CD1c-positive myeloid dendritic cell (primary cell): ENCODE results near the gene DRICH1.
A peak's percentile ranks its signal among the peaks of the same experiment; 100 is the strongest.
"Not testable (repeated sequence)": the region's sequence is repeated elsewhere in the genome, so short reads cannot be mapped to it uniquely, and the experiment has no call there.

Experiments
- DNase-seq: peaks from one replicate; pipeline ENCODE4 v3.0.0-alpha.2; 2016; ENCODE audit errors: extremely low spot score

Gene DRICH1, protein sequence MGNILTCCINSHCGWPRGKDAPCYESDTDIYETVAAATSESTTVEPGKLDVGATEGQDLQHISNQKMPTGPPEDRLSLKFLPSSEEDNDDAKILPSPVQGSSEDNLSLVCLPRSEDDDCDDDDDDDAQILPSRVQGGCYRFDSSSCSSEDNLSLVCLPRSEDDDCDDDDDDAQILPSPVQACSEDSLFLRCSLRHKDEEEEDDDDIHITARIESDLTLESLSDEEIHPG

DNA sequence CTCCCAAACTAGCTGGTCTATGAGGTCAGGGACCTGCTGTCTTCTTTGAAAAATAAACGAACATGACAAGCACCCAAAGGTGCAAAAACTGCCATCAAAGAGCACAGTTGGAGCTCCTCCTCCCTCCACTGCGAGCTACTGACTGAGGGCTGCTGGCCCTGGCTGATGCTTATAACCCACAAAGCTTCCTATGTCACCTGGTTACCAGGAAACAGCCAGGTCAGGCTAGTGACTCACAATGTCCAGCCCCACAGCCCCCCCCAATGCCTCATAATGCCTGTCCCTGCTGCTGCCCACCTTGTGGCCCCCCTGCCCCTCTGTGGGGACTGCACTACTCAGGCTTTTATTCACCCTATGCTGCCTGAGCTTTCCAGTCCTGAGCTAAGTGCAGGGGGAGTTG, at the start of gene DRICH1:
Gene DRICH1, minus strand, starts transcription at position 144 of the 400 bp plus-strand sequence. CDS start 298 bp downstream, outside the sequence.
- DNase-seq: no peak

DNA sequence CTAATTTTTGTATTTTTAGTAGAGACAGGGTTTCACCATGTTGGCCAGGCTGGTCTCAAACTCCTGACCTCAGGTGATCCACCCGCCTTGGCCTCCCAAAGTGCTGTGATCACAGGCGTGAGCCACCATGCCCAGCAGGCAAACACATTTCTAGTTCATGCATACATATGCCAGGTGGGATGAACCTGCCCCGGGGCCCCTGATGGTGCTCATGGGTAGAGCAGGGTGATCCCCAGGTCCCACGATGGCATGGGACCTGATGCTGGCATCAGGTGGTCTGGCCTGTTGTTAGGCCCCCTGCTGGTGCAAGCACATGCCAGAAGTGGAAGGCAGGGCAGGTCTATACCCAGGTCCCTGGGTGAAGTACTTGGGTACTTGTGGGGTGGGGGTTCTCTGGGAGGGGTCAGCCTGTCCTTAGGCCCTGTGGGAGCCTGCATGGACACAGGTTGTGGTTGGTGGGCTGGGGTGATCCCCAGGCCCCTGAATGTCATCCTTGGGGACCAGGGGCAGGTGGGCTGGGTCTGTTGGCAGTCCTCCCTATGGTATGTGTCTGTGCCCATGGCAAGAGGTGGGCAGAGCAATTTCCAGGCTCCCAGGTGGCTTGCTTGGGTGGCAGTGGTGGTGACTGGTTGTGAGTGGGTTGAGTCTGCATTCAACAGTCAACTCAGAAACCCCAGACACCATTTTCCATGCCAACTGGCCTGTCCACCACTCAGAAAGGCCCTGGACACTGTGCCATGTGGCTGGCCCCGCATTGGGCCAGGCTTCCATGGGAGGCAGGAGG, 49.1 kb upstream of the DRICH1 start:
- no peak for DNase-seq

DNA sequence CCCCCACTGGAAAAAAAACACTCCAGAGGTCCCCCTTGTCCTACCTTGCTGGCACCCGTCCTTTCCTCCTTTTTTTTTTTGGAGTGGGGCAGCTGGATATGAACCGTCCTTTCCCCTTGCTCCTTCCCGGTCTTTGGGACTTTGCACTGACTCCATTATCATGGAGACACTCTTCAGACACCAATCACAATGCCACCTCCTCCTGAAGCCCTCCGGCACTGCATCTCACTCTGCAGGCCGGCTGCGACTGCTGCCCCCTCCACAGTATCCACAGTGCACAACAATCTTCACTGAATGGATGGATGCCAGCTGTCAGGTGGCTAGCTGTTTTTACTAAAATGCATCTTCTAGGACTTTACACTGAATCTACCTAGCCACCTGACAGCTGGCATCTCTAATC, 46.0 kb upstream of the DRICH1 start:
- DNase-seq: no peak

DNA sequence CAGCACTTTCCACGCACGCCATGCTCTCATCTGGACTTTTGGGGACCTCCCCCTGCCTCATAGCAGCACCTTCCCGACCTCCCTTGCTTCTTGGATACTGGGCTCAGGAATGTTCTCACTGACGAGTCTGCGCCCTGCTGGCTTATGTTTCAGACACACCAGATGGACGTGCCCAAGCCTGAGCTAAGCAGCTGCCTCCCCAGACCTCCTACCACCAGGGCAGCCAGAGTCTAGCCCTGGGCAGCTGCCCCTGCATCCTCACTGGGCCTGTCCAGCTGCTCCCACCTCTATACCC, 45.5 kb upstream of the DRICH1 start:
- no peak for DNase-seq

DNA sequence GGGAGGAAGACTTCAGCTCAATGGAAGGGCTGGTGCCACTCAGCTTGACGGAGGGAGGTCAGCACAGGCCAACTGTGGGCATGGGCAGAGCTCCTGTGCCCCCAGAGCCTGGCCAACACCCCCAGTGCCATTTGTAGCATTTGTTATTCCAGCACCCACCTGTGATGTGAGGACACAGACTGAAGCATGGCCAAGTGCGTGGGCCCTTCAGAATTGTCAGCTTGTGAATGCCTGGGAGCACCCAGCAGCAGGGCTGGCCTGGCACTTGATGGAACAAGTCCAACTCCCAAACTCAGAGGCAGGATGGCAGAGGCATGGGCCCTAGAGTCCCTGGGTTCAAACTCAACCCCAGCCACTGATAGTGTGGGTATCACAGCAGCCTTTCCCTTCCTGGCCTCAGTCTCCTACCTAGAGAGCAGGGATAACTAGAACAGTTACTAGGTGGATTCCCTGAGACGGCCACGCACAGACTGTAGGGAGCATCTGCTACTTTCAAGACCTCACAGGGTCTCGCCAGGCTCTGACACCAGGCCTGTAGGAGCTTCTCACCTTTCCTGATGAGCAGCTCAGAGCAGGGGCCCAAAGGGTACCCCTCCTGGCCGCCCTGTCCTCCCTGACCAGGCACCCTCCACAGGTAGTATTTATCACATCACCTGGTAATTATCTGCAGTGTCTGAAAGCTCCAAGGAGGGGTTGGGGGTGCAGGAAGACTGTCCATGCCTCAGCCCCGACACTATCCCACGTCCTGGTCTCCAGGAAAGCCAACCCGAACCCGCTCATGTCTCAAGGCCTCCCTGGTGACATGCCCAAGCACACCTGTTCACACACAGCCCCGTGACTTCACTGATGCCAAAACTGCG, 45.0 kb upstream of the DRICH1 start:
- DNase-seq: not testable (repeated sequence)

DNA sequence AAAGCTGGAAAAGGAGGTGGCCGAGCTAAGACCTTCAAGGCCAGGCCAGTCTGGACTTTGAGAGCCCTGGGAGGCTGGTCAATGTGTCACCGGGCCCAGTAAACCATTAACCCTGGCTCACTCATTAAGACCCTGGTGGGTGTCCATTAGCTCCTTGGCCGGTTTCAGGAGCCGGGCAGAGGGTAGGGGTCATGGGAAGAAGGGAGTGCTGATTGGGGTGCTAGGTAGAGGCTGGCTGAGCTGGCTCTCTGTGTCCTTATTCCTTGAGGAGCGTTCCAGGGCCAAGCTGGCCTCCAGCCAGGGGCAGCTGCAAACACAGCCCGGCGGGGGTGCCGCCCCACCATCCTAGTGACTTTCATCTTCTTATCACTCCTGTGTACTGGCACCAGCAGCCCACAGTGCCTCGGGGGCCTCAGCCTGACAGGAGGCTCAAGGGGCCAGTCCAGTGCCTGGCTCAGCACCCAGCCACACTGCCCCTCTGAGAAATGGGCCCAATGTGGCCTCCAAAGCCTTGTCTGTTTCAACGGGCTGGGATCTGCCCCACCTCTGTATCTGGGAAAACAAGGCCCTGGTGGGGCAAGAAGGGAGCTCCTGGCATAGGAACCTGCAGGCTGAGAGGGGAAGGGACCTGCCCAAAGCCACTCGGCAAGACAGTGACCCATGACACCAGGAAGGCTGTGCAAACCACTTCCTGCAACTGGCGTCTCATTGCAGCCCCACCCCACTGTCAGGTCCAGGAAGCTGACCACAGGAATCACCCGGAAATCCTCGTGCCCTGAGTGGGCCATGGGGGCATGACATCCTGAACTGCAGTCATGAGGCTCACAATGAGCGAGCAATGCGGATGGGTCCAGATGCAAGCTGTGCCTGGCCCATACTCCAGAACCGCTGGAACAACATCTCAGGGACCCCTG, 43.6 kb upstream of the DRICH1 start:
- peak; percentile 5 for DNase-seq

DNA sequence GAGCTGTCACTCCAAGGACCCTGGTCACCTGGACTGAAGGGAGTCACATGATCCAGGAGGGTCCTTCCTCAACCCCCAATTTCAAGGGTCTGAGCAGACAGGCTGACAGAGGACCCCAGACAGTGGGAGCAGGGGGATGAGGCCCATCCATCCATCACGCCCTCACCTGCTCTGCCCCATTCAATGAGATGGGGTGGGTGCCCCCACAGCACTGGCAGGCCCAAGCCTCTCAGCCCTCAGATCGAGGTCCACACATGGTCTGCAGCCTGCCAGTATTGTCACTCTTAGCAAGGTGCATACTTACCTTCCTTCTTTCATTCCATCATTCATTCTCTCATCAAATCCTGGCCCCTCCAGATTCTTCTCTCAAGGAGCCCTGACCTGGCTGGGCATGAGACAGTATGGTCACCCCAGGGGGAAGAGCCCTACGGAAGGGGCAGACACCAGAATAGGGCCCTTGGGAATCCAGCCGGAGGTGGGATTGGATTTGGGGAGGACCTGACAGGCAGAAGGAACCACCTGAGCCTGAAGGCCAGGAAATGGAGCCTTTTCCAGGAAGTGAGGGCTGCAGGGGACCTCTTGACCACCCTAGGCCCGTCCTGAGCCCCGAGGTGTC, 42.9 kb upstream of the DRICH1 start:
- DNase-seq: not testable (repeated sequence)

DNA sequence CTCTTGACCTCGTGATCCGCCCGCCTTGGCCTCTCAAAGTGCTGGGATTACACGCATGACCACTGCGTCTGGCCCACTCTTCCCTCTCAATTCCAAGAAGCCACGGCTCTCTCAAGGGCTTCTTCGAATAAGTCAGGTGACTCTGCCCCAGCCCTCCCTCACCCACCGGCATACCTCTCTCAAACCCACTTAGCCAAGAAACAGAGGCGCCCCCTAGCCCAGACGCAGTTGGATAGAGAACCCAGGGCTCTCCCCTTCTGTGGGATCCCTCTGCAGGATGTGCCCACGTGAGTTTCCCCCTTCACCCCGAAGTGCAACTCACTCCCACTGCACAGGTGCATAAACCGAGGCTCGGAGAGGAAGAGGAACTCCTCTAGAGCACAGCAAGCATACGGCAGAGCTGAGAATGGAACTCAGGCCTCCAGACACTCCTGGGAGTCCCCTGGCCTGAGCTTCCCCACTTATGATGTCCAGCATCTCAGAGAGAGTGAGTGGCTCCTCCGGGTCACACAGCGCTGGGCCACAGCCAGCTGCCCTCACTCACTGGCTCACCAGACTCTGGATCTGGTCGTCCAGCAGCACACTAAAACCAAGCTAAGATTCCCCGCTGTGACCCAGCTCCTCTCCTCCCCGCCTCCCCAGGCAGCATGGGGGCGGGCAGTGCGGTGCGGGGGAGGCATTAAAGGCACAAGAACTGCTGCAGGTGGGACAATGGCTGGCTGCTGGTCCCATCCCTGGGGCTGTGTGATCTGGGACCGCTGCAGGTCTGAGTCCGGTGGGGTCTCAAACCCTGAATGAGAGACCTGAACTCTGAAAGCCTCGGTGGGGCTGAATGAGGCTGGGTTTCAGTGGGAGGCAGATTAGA, 41.9 kb upstream of the DRICH1 start:
- no peak for DNase-seq

DNA sequence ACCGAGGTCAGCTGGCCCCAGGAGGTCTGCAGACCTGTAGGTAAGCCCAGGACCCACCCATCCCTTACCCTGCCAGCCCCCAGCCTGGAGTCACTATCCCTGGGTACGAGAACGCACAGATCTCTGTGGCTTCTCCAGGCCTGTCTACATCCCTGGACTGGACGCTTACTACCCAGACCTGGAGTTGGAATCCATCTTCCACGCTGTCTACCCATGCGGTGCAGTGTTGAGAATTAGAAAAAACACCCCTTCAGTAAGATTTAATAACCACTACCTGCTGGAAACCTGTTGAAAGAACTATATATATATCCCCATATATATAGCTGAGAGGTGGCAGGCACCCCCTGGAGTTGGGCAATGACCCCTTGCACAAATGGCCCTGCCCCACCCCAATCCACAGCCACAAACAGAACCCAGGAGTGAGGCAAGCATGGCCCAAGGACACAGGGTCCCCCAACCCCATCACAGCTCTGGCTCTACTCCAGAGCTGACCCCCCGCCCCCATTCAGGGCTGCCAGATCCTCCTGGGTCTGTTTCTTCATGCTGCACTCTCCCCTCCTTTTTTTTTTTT, 41.0 kb upstream of the DRICH1 start:
- DNase-seq: no peak

DNA sequence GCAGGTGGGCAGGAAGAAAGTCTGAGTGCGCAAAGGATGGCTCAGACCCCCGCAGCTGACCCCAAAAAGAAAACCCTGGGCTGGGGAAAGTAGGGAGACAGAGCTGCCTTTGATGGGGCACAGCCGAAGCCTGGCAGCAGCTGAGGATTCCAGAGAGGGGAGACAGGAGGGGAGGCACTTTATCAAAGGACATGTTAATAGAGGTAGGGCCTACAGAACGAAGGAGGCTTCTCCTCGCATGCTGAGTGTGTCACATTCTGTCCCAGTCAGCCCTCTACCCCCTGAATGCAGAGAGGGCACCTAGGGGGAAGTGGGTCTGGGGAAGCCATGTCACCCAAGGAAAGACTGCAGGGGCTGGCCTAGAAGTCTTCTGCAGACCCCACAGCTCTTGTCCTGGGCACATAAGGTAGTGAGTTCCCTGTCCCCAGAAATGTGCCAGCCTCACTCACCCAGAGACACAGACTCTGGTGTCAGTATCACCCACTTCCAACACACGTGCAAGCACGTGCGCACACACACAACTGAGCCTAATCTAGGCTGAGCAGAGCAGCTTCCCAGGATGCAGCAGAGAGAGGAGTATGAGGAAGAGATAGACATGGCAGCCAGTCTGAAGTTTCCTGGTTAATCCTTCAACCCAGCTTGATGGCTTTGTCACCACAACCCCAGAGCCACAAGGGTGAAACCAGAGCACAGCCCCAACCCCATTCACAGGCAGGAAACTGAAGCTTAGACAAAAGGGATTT, 40.4 kb upstream of the DRICH1 start:
- not testable (repeated sequence) for DNase-seq

DNA sequence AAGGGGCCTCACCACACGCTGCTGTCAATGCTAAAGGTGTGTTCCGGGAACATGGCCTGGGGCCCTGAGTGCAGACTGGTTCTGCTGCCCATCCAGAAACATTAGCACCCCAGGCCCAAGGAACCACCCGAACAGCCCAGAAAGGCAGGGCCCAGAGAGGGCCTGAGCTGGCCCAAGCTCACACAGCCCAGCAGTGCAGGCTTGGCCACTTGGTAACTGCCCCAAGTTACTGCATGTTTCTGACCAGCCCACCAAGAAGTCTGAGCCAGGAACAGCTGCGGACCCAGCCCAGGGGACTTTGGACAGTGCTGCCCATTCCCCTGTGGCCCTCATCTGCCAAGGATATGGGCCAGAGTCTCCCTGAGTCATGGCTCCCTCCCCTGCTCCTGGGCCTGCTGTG, 39.3 kb upstream of the DRICH1 start:
- not testable (repeated sequence) for DNase-seq

DNA sequence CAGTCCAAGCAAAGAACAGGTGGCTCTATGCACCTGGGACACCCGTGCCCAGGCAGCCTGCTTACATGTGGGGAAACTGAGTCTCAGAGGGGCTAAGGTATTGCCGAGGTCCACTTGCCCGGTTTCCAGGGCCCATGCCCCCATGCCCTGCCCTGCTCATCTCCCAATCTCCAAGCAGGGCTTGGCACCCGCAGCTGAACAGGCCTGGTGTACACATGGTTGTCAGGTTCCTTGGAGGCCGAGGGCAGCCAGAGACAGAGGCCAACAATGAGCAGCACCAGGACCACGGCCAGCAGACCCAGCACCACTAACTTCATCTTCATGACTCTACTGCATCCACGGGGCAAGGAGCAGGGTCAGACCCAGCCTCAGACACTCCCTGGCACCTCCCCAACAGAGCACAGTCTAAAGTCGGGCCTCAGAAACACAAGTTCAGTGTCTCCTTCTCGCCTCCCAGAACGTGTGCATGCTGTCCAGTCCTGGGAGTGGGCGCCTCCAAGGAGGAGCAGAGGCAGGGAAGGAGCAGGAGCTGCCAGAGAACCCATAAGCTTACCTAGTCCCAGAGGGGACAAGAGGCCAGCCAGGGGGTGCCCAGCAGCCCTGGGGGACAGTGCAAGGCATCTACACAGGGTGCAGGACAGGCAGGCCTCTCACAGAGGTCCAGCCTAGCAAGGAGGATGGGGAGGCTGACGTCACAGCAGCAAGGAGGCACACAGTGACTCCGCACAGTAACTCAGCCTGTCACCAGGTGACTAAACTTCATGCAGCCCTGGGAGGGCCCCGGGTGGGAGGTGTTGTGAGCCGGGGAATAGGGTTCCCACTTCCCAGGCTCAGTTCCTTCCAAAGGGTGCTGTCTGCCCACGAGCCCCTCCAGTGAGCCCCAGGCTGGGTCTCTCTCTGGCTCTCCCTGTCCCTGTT, 38.5 kb upstream of the DRICH1 start:
- DNase-seq: no peak

DNA sequence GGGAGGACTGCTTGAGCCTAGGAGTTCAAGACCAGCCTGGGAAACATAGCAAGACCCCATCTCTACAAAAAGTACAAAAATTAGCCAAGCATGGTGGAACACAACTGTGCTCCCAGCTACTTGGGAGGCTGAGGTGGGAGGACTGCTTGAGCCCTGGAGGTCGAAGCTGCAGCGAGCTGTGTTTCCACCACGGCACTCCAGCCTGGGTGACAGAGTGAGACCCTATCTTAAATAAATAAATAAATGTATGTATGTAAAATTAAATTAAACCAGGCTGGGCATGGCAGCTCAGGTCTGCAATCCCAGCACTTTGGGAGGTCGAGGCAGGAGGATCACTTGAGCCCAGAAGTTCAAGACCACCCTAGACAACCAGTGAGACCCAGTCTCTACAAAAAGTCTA, 28.3 kb upstream of the DRICH1 start:
- not testable (repeated sequence) for DNase-seq

DNA sequence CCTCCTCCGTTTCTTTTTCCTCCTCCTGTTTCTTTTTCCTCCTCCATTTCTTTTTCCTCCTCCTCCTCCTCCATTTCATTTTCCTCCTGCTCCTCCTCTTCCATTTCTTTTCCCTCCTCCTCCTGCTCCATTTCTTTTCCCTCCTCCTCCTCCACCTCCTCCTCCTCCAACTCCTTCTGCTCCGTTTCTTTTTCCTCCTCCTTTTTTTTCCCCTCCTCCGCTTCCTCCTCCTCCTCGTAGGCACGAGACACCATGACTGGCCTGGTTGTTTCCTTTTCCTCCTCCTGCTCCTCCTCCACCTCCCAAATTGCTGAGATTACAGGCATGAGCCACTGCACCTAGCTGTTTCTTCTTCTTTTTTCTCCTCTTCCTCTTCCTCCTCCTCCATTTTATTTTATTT, 25.6 kb upstream of the DRICH1 start:
- DNase-seq: no peak

DNA sequence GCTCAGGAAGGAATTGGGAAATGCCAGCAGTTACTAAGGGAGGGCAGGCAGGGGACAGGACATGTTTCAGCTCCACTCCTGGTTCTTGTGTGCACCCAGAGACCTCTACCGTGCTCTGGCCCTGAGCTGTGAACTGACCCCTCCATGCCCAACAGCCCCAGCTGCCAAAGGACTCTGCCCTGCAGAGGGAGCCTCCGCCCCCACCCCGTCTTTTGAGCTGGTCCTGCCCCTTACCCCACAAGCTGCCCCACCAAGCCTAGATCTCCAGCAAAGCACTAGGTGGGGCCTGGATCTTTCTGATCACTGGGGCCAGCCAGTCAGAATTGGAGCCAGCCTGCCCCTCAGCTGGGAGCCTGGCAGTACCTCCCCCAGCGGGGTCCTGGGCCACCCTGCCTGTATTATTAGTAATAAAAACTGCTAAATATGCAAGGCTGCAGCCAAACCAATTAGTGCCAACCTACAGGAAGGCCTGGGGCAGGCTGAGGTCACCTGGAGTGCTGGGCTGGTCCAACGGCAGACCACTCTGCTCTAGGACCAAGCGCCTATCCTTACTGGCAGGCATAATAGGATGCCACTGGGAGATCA, 23.9 kb upstream of the DRICH1 start:
- DNase-seq: no peak

DNA sequence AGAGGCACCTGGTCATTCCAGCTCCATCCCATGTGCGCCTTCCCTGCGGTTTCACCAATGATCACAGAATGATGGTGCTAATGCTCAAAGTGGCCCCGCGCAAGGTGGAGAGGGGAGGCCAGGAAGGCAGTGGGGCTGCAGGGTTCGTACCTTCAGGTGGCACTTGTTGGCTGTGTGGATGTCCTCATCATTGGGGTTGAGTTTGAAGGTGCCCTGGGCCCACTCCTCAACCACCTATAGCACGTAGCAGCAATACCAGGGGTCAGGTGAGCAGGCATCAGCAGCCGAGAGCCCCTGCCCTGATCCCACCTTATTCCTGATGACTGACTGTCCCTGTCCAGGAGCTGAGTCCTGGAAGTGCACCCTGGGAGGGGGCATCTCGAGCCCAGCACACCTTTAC, 20.6 kb upstream of the DRICH1 start:
- no peak for DNase-seq

DNA sequence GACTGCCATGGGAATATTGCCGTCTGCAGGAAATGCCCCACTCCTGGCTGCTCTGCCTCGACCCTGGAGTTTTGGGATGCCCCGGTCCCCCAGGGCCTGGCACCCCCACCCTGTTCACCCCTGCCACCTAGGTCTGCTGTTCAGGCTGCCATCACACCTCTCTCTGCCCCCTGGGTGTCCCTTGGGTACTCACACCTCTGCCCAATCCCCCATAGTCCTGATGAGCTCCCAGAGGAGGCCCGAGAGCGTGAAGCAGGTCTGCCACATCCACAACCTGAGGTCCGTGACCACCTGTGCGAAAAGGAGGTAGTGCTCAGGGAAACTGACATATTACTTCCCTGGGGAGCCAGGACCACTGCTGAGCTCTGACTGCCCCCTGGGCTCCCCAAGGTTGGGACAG, 20.2 kb upstream of the DRICH1 start:
- no peak for DNase-seq

DNA sequence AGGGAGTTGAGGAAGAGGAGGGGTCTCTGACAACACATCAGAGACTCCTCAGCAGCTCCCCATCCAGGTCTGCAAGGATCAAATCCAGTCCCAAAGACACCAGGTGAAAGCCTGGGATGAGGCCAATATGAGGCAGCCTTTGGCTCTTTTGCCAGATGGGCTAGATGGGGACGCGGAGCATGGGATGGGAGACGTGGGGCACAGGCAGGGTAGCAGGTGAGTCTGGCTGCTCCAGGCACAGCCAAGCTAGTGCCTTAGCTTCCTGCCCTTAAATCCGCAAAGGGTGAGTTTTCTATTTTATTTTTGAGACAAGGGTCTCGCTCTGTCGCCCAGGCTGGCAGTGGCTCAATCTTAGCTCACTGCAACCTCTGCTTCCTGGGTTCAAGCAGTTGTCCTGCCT, 19.6 kb upstream of the DRICH1 start:
- no peak for DNase-seq
